Suprapubic skin (tissue), 3 donors: ENCODE measurements around the gene SELENOI.

Experiments
- CTCF ChIP-seq, 2 donors: fragments of 200-600 bp in 1 of 2; fragments of 450-650 bp in 1 of 2; sonication (generic) in 1 of 2; IDR thresholded peaks; one replicate each; pipeline ENCODE4 v1.5.1; 2016 to 2019; ENCODE audit warnings: antibody characterized with exemption in 2 of 2, mild to moderate bottlenecking in 1 of 2, moderate library complexity in 1 of 2
- POLR2A ChIP-seq, 2 donors: fragments of 450-650 bp; IDR thresholded peaks; one replicate each; pipeline ENCODE4 v1.6.1; 2017; ENCODE audit warnings: antibody characterized with exemption in 2 of 2, mild to moderate bottlenecking in 2 of 2, moderate library complexity in 2 of 2

GRCh38 chr2:26313446-26313845 lies 32.5 kb upstream of the SELENOI start:
- TF ChIP-seq POLR2A (IDR thresholded peaks at IDR 0.05) (no peak), CTCF (IDR thresholded peaks at IDR 0.05) (no peak)
